ENCODE results near the gene KCNIP1.

DNA sequence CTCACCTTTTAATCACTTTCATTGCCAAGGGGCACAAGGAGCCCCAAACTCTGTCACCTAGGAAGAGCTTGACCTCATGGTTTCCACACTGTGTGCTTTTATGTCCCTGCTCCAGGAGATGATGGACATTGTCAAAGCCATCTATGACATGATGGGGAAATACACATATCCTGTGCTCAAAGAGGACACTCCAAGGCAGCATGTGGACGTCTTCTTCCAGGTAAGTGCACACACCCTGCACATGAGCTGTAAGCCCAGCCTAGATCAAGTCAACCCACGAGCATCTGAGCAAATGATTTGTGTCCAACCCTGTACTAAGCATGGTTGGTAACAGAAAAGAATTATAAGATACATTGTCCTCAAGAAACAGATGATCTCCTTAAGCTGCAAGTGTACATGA lies 228.9 kb downstream of the KCNIP1 start:
- TF ChIP-seq POLR2A (IDR thresholded peaks at IDR 0.05): no peak
- no peak for TF ChIP-seq POLR2AphosphoS5 (IDR thresholded peaks at IDR 0.05)
- no peak for TF ChIP-seq CTCF (IDR thresholded peaks at IDR 0.05)
